ENCODE data around the gene PRR19. TPM values are rescaled to one million over a fixed set of nuclear protein-coding genes. Genes with fewer than 3 reads are reported as not detected.

PRR19 gene
- total RNA-seq, 1 donor from 2014 or later: 0.52 TPM

- ATAC-seq: no peak
- H3K4me1 ChIP-seq: peaks cover 72% of the 10 kb centered on the region
- H3K27me3 ChIP-seq: no peaks in the 10 kb centered on the region
- no peaks in the 10 kb centered on the region for H3K9me3 ChIP-seq
- intact Hi-C loops (cut with DNase I): no loop called here
- DNase-seq: no peak
- H3K27ac ChIP-seq: peak overlapping the region; percentile 80
- no peak for TF ChIP-seq CTCF (IDR thresholded peaks at IDR 0.05)
- no peaks in the 10 kb centered on the region for H3K36me3 ChIP-seq
- H3K4me3 ChIP-seq: peak overlapping the region; percentile 83
Observed at GRCh38 chr19:42281146-42281826, 20.6 kb upstream of the PRR19 start.

- TF ChIP-seq CTCF (IDR thresholded peaks at IDR 0.05): no peak
- Histone ChIP-seq H3K27me3 (no peaks in the 10 kb centered on the region), H3K27ac (peak overlapping the region; percentile 80), H3K4me3 (peak overlapping the region; percentile 83), H3K4me1 (peaks cover 67% of the 10 kb centered on the region), H3K9me3 (no peaks in the 10 kb centered on the region), H3K36me3 (peaks cover 4% of the 10 kb centered on the region)
- intact Hi-C loops (cut with DNase I): no loop called here
- DNase-seq (no peak), ATAC-seq (no peak)
Observed at GRCh38 chr19:42281827-42282762, 19.8 kb upstream of the PRR19 start.

- DNase-seq (no peak), ATAC-seq (no peak)
- Histone ChIP-seq H3K27me3 (no peaks in the 10 kb centered on the region), H3K9me3 (no peaks in the 10 kb centered on the region), H3K4me1 (peaks cover 60% of the 10 kb centered on the region), H3K36me3 (peaks cover 11% of the 10 kb centered on the region), H3K27ac (peak overlapping the region; percentile 80), H3K4me3 (peak overlapping the region; percentile 52)
- intact Hi-C loops (cut with DNase I): no loop called here
- TF ChIP-seq CTCF (IDR thresholded peaks at IDR 0.05): no peak
Observed at GRCh38 chr19:42282819-42283187, 19.1 kb upstream of the PRR19 start.

- peaks cover 54% of the 10 kb centered on the region for H3K4me1 ChIP-seq
- H3K4me3 ChIP-seq: peak overlapping the region; percentile 52
- no peaks in the 10 kb centered on the region for H3K27me3 ChIP-seq
- intact Hi-C loops (cut with DNase I): no loop called here
- ATAC-seq (peak; percentile 83), DNase-seq (peak; percentile 98)
- H3K36me3 ChIP-seq: peaks cover 17% of the 10 kb centered on the region
- H3K9me3 ChIP-seq: no peaks in the 10 kb centered on the region
- peak overlapping the region; percentile 80 for H3K27ac ChIP-seq
- no peak for TF ChIP-seq CTCF (IDR thresholded peaks at IDR 0.05)
Observed at GRCh38 chr19:42283188-42284065, 18.5 kb upstream of the PRR19 start.

- Histone ChIP-seq H3K4me1 (peaks cover 47% of the 10 kb centered on the region), H3K27me3 (no peaks in the 10 kb centered on the region), H3K9me3 (no peaks in the 10 kb centered on the region), H3K4me3 (peak overlapping the region; percentile 26), H3K27ac (peak overlapping the region; percentile 66), H3K36me3 (peaks cover 23% of the 10 kb centered on the region)
- DNase-seq (peak; percentile 94), ATAC-seq (peak; percentile 75)
- TF ChIP-seq CTCF (IDR thresholded peaks at IDR 0.05): no peak
- intact Hi-C loops (cut with DNase I): no loop called here
Observed at GRCh38 chr19:42284066-42284501, 17.8 kb upstream of the PRR19 start.

Measured in upper lobe of right lung (tissue), 1 donor.